Lower lobe of right lung (tissue), 2 donors: ENCODE results near the gene TPSD1. TPM values are rescaled to one million over a fixed set of nuclear protein-coding genes. Genes with fewer than 3 reads are reported as not detected.

Experiments
- ATAC-seq, 2 donors: fragments of 200-7000 bp; cut with Tn5 transposase; one replicate each; pipeline ENCODE4 v1.9.1; 2020 to 2022; ENCODE audit warnings: mild to moderate bottlenecking in 2 of 2, moderate library complexity in 2 of 2
- DNase-seq: peaks from one replicate; pipeline ENCODE4 v3.0.0-alpha.2; 2020
- H3K27ac ChIP-seq: fragments of 200-600 bp; one replicate; pipeline ENCODE4 v1.8.0; 2022
- H3K27me3 ChIP-seq: fragments of 200-600 bp; one replicate; pipeline ENCODE4 v1.8.0; 2022; ENCODE audit warnings: low read depth
- H3K36me3 ChIP-seq: fragments of 200-600 bp; one replicate; pipeline ENCODE4 v1.8.0; 2022; ENCODE audit warnings: mild to moderate bottlenecking
- H3K4me1 ChIP-seq: fragments of 200-600 bp; one replicate; pipeline ENCODE4 v1.8.0; 2022
- H3K4me3 ChIP-seq: fragments of 200-600 bp; one replicate; pipeline ENCODE4 v1.8.0; 2022; ENCODE audit warnings: mild to moderate bottlenecking
- H3K9me3 ChIP-seq: fragments of 200-600 bp; one replicate; pipeline ENCODE4 v1.8.0; 2022
- intact Hi-C: fragments of 100-400 bp; cut with DNase I; formaldehyde crosslinking; loops from one replicate; pipeline ENCODE4 v1.11.0; 2022
- total RNA-seq: library from RNA; stranded (reverse); fragmentation: NEBNext Ultra II Directional; extraction: Animal tissue kit (Norgen Biotek cat#: 25700); gene quantifications from one replicate; pipeline ENCODE4 v1.2.1, GENCODE V29; 2021
- TF ChIP-seq, protein P1 (sequence below): fragments of 200-600 bp; IDR thresholded peaks from one replicate; pipeline ENCODE4 v1.8.0; 2022; ENCODE audit warnings: antibody characterized with exemption, mild to moderate bottlenecking
- donor health status: DM: no; HTN: yes; CAD: no; lungs with severe emphysema.

Gene TPSD1
- total RNA-seq, 1 donor from 2014 or later: 9.6 TPM

DNA sequence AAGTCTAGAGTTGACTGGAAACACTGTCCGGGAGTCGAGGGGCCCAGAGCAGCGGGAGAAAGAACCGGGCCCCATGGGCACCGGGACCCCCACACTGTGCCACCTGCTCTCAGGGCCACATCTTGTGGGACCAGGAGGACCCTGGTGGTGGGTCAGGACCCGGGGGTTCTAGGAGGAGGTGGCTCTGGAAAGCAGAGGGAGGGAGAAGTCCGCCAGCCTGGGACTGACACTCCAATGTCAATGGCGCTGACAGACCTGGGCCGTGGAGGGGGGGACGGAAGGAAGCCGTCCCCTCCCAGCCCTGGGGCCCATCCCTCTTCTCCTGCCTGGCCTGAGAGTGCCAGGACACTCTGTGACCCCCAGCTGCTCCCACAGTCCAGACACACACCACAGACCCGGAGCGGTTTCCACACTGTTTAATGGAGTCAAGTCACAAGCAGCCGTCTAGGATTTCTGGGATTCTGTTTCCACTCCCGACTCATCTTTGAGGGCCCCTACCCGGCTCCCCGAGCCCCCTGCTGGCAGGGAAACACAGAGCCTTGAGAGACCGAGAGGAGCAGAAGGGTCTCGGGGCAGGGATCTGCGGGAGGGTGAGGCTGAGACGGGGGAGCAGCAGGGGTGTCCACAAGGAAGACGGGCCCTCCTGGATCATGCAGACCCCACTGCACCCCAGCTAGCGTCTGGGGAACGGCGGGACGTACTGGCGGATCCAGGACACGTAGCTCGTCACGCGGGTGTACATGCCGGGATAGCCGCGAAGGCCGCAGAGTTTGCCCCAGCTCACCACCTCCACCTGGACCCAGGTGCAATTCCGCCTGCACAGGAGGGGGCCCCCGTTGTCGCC, 30.0 kb downstream of the TPSD1 start:
- H3K9me3 ChIP-seq: no peaks in the 10 kb centered on the region
- no peaks in the 10 kb centered on the region for H3K4me1 ChIP-seq
- no peaks in the 10 kb centered on the region for H3K36me3 ChIP-seq
- intact Hi-C loops: no loop called here
- no peak for ATAC-seq
- TF ChIP-seq, protein P1, sequence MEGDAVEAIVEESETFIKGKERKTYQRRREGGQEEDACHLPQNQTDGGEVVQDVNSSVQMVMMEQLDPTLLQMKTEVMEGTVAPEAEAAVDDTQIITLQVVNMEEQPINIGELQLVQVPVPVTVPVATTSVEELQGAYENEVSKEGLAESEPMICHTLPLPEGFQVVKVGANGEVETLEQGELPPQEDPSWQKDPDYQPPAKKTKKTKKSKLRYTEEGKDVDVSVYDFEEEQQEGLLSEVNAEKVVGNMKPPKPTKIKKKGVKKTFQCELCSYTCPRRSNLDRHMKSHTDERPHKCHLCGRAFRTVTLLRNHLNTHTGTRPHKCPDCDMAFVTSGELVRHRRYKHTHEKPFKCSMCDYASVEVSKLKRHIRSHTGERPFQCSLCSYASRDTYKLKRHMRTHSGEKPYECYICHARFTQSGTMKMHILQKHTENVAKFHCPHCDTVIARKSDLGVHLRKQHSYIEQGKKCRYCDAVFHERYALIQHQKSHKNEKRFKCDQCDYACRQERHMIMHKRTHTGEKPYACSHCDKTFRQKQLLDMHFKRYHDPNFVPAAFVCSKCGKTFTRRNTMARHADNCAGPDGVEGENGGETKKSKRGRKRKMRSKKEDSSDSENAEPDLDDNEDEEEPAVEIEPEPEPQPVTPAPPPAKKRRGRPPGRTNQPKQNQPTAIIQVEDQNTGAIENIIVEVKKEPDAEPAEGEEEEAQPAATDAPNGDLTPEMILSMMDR: no peak
- H3K27me3 ChIP-seq: peaks cover 59% of the 10 kb centered on the region
- DNase-seq: no peak
- no peak overlapping the region for H3K27ac ChIP-seq
- H3K4me3 ChIP-seq: no peak overlapping the region

DNA sequence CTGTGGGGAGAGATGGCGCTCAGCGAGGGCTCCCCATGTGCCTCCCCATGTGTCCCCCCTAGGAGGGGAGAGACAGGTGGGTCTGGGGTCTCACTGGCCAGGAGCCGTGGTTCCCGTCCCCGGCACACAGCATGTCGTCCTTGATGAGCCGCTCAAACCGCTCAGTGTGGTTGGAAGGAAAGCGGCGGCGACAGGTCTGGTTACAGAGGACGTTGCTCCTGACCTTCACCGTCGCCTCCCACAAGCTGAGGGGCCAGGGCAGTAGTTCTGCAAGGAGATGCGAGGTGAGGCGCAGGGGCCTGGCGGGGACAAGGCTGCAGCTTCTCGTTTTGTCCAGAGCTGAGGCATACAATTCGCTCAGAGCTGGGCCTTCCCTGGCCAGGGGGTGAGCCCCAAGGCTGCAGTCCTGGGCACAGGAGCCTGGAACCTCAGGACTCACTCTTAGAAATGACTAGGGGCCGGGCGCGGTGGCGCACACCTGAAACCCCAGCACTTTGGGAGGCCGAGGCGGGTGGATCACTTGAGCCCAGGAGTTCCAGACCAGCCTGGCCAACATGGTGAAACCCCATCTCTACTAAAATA, 30.7 kb downstream of the TPSD1 start:
- H3K36me3 ChIP-seq: no peaks in the 10 kb centered on the region
- ATAC-seq: no peak
- H3K27ac ChIP-seq: no peak overlapping the region
- TF ChIP-seq, protein P1: no peak
- no peak for DNase-seq
- H3K27me3 ChIP-seq: peaks cover 62% of the 10 kb centered on the region
- H3K4me3 ChIP-seq: no peak overlapping the region
- intact Hi-C loops: no loop called here
- H3K4me1 ChIP-seq: no peaks in the 10 kb centered on the region
- H3K9me3 ChIP-seq: no peaks in the 10 kb centered on the region

DNA sequence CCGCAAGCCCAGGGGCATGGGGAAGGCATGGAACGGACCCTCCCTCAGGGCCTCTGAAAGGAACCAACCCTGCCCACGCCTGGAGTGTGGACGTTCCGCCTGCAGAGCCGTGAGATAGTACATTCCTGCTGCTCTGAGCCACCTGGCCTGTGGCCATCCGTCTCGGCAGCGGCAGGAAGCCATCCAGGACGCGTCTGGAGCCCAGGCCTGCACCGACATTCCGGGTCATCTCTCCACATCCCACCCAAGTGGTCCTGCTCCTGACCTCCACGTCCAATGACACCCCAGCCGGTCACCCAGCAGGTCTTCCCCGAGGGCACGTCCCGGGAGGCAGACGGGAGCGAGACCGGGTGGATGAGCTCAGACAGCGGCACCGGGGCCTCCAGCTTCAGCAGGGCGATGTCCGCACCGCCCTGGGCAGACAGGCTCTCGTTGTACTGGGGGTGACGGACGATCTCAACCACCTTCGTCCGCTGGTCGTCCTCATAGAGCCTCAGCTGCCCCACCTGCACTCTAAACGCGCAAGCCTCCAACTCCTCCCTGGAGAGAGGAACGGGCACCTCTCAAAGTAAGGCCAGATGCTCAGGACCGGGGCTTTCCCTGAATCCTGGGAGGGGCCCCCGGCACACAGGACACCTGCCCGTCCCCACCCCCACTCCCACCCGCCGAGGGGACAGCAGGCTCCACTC, 32.3 kb downstream of the TPSD1 start:
- Histone ChIP-seq H3K27ac (no peak overlapping the region), H3K4me3 (no peak overlapping the region), H3K36me3 (no peaks in the 10 kb centered on the region), H3K4me1 (no peaks in the 10 kb centered on the region), H3K9me3 (no peaks in the 10 kb centered on the region), H3K27me3 (peaks cover 66% of the 10 kb centered on the region)
- ATAC-seq: no peak
- TF ChIP-seq, protein P1: no peak
- no peak for DNase-seq
- intact Hi-C loops: no loop called here

DNA sequence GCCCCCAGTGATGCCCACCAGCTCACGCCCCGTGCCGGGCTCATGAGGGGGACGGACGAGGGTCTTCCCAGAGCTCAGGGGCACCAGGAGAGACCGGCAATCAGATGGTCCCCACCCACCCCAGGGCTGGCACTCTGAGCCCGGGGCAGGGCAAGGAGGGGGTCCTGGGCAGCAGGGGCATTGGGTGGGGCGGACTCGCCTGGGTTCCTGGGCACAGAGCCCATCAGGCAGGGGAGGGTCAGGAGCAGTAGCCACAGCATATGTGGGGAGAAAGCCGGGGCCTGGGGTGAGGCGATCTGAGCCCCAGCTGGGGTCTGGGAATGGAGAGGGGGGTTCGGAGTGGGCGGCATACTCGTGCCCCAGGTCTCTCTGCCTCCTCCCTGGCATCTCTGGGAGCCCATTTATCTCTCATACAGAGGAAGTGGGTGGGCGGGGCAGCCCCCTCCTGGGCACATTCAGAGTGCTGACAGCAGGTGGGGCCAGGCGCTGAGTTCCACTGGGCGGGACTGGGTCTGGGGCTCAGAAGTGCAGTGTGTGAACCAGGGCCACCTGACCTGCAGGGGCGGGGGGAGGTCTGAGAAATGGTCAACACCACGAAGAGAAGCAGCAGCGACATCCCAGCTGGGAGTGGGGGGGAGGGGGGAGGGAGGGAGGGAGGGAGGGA, 33.1 kb downstream of the TPSD1 start:
- intact Hi-C loops: no loop called here
- no peak overlapping the region for H3K27ac ChIP-seq
- no peak overlapping the region for H3K4me3 ChIP-seq
- no peaks in the 10 kb centered on the region for H3K36me3 ChIP-seq
- no peaks in the 10 kb centered on the region for H3K9me3 ChIP-seq
- no peak for DNase-seq
- peak; percentile 11 for ATAC-seq
- TF ChIP-seq, protein P1: no peak
- H3K4me1 ChIP-seq: no peaks in the 10 kb centered on the region
- peaks cover 68% of the 10 kb centered on the region for H3K27me3 ChIP-seq

DNA sequence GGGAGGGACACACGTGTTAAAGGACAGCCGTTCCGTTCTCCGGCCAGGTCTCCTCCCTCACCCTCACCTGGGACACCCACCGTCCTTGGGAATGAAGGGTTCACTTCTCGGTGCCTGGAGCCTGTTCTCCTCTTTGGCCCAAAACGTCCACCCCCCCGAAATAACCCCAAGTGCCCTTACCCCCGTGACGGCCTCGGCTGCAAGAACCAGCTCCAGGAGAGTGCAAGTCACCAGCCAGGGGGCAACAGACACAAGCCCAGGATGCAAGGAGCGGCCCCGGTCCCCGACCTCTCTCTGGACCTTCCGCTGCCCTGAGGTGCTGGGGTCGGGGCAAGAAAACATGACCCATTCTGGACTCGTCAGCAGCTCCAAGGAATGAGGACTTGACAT, 33.6 kb downstream of the TPSD1 start:
- H3K27ac ChIP-seq: no peak overlapping the region
- no peaks in the 10 kb centered on the region for H3K4me1 ChIP-seq
- ATAC-seq (no peak), DNase-seq (no peak)
- TF ChIP-seq, protein P1: no peak
- no peaks in the 10 kb centered on the region for H3K9me3 ChIP-seq
- intact Hi-C loops: no loop called here
- H3K36me3 ChIP-seq: no peaks in the 10 kb centered on the region
- H3K27me3 ChIP-seq: peaks cover 73% of the 10 kb centered on the region
- no peak overlapping the region for H3K4me3 ChIP-seq
